GM10266 (cell line): ENCODE data around the gene CNOT4.

Experiments
- DNase-seq: peaks from one replicate; pipeline ENCODE4 v3.0.0; 2012; ENCODE audit errors: extremely low spot score
- TF ChIP-seq, protein P1 (sequence below): IDR thresholded peaks from 2 replicates; pipeline ENCODE4 v1.5.1; 2012; ENCODE audit warnings: mild to moderate bottlenecking, low read depth; ENCODE audit not compliant: control insufficient read depth, insufficient read depth; ENCODE audit errors: missing control alignments

Gene CNOT4

GRCh38 chr7:135405969-135406368 is 103.9 kb downstream of the CNOT4 start:
- DNase-seq = no peak
- TF ChIP-seq, protein P1, sequence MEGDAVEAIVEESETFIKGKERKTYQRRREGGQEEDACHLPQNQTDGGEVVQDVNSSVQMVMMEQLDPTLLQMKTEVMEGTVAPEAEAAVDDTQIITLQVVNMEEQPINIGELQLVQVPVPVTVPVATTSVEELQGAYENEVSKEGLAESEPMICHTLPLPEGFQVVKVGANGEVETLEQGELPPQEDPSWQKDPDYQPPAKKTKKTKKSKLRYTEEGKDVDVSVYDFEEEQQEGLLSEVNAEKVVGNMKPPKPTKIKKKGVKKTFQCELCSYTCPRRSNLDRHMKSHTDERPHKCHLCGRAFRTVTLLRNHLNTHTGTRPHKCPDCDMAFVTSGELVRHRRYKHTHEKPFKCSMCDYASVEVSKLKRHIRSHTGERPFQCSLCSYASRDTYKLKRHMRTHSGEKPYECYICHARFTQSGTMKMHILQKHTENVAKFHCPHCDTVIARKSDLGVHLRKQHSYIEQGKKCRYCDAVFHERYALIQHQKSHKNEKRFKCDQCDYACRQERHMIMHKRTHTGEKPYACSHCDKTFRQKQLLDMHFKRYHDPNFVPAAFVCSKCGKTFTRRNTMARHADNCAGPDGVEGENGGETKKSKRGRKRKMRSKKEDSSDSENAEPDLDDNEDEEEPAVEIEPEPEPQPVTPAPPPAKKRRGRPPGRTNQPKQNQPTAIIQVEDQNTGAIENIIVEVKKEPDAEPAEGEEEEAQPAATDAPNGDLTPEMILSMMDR = no peak

- DNase-seq = no peak
- TF ChIP-seq, protein P1 = no peak
Measured at GRCh38 chr7:135403302-135403701, 106.6 kb downstream of the CNOT4 start.

DNA sequence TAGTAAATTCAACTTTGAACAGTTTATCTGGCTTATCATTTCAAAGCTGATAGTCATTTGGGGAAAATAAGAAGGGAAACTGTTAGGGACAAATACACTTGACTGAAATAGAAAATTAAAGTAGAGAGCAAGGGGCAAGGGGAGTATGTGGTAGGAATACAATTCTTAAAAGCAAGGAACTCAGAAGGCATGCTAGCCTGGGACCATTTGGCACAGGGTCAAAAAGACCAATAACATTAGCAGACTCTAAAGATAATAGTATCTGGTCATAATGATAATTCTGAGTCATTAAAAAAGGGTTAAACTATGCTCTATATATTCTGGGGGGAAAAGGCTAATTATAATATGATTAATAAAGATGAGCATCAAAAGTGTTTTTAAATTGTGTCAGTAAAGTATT is 112.2 kb downstream of the CNOT4 start:
- TF ChIP-seq, protein P1 = no peak
- no peak for DNase-seq

DNA sequence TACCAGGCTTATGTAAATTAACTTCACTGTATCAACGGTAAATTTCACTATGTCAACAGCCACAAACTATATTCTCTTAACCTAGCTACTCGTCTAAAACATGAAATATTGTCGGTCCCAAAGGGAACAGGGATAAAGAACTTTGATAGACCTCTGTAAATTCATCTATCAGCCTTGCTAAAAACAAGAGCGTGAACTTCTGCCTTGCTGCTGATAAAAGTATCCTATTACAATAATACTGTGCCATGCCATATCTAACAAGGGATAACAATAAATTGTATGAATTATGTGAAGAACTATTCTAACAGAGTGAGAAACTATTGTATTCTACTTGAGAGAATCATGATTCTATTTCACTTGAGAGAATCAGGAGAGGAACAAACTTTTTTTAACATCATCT is 117.2 kb downstream of the CNOT4 start:
- TF ChIP-seq, protein P1 = no peak
- no peak for DNase-seq

DNA sequence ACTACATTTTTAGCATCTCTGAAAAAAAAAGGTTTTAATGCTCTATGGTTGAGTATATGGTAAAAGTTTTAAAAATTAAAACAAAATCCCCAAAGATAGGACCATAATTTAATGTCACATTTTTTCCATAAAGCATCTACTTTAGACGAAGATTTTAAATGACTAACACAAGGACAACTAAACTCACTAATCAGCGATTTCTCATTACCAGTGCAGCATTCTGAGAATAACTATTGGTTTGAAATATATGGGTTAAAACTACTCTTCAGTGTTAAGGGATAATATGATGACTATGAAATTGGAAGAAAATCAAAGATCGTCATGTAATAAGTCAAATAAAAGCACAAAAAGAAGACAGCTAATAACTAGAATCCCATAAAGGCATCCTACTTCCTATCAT is 118.4 kb downstream of the CNOT4 start:
- DNase-seq = no peak
- TF ChIP-seq, protein P1 = no peak

GRCh38 chr7:135390829-135391228 is 119.1 kb downstream of the CNOT4 start:
- DNase-seq = no peak

DNA sequence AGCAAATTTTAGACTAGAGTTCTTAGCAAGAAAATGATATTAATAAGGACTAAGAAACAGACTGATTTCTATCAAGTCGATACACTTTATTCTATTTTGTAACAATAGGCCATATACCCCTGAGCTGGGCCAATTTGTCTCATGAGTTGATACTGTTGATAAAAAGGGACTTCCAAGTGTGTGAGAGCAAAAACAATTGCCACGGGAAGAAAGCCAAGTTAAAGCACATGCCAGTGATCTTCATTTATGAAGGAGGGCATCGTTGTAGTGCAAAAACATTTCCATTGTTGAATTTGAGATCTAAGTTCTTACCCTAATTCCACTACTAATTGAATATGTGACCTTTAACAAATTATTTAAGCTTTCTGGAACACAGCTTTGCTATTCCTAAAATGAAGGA is 119.9 kb downstream of the CNOT4 start:
- no peak for DNase-seq
- TF ChIP-seq, protein P1 = no peak

More at GRCh38 chr7:135390829-135391228, 119.1 kb downstream of the CNOT4 start:
- TF ChIP-seq, protein P1 = no peak
